Smooth muscle cell (in vitro differentiated cells): ENCODE measurements around the gene NIPA2. TPM values are rescaled to one million over a fixed set of nuclear protein-coding genes. Genes with fewer than 3 reads are reported as not detected.

Experiments
- DNase-seq: peaks from one replicate; lab custom pipeline; 2025; ENCODE audit not compliant: unreplicated experiment; lab: John Stamatoyannopoulos, UW
- H2AFZ ChIP-seq: fragments of 200-600 bp; sonication (generic); 2 replicates; pipeline ENCODE4 v1.6.0; 2016; ENCODE audit warnings: antibody characterized with exemption, low read depth, mild to moderate bottlenecking
- H3F3A ChIP-seq: fragments of 200-600 bp; sonication (generic); 2 replicates; pipeline ENCODE4 v1.6.0; 2017; ENCODE audit warnings: antibody characterized with exemption, low read depth
- H3K27ac ChIP-seq: fragments of 200-600 bp; sonication (generic); 2 replicates; pipeline ENCODE4 v1.5.1; 2016; ENCODE audit warnings: low read depth, mild to moderate bottlenecking
- H3K27me3 ChIP-seq: fragments of 200-600 bp; sonication (generic); 2 replicates; pipeline ENCODE4 v1.6.1; 2016; ENCODE audit warnings: low read depth, mild to moderate bottlenecking
- H3K36me3 ChIP-seq: fragments of 200-600 bp; sonication (generic); 2 replicates; pipeline ENCODE4 v1.5.1; 2016; ENCODE audit warnings: low read depth
- H3K4me1 ChIP-seq: fragments of 200-600 bp; sonication (generic); 2 replicates; pipeline ENCODE4 v1.5.1; 2016; ENCODE audit warnings: low read depth
- H3K4me2 ChIP-seq: fragments of 200-600 bp; sonication (generic); 2 replicates; pipeline ENCODE4 v1.6.0; 2016; ENCODE audit warnings: mild to moderate bottlenecking
- H3K4me3 ChIP-seq: fragments of 200-600 bp; sonication (generic); 2 replicates; pipeline ENCODE4 v1.5.1; 2016; ENCODE audit warnings: mild to moderate bottlenecking
- H3K79me2 ChIP-seq: fragments of 200-600 bp; sonication (generic); 2 replicates; pipeline ENCODE4 v1.6.0; 2016; ENCODE audit warnings: low read depth, mild to moderate bottlenecking
- H3K9ac ChIP-seq: fragments of 200-600 bp; sonication (generic); 2 replicates; pipeline ENCODE4 v1.6.0; 2016; ENCODE audit warnings: low read depth
- H3K9me3 ChIP-seq: fragments of 200-600 bp; sonication (generic); replicated peaks from 2 replicates; pipeline ENCODE4 v1.5.1; 2016; ENCODE audit warnings: low read depth
- H4K20me1 ChIP-seq: fragments of 200-600 bp; sonication (generic); 2 replicates; pipeline ENCODE4 v1.6.0; 2016; ENCODE audit warnings: low read depth
- CTCF ChIP-seq: fragments of 200-600 bp; sonication (generic); IDR thresholded peaks from 2 replicates; pipeline ENCODE4 v1.5.1; 2017; ENCODE audit warnings: borderline replicate concordance, mild to moderate bottlenecking, antibody characterized with exemption; ENCODE audit not compliant: insufficient read depth, poor library complexity, severe bottlenecking
- WGBS: methylation state at CpG from one replicate; pipeline ENCODE4 v1.1.7; 2016; ENCODE audit warnings: low lambda C conversion rate; 5-methylcytosine and 5-hydroxymethylcytosine counted together
- polyA plus RNA-seq: library from polyadenylated mRNA; unstranded; fragments of >200 nt; fragmentation: Nextera tagmentation; extraction: Ambion mirVana; gene quantifications from 2 replicates; pipeline ENCODE4 v1.2.1, GENCODE V29; 2016
- total RNA-seq: library from RNA; depleted of rRNA; stranded (reverse); fragments of >200 nt; gene quantifications from 2 replicates; pipeline ENCODE4 v1.2.3, GENCODE V29; 2014

NIPA2 gene
- total and polyA plus RNA-seq, 2 experiments from 2014 or later = 44.7 to 70.5 TPM

- no peak overlapping the region for H3K27ac ChIP-seq
- H3F3A ChIP-seq = peaks cover 13% of the 10 kb centered on the region
- H3K4me1 ChIP-seq = no peaks in the 10 kb centered on the region
- no peak for TF ChIP-seq CTCF
- no peaks in the 10 kb centered on the region for H3K79me2 ChIP-seq
- no peak overlapping the region for H3K9ac ChIP-seq
- peaks cover 12% of the 10 kb centered on the region for H4K20me1 ChIP-seq
- no peak overlapping the region for H3K4me2 ChIP-seq
- WGBS = 95% methylated on average over 33 of the region's 33 CpGs
- H3K9me3 ChIP-seq = no peaks in the 10 kb centered on the region
- H3K4me3 ChIP-seq = no peak overlapping the region
- H2AFZ ChIP-seq = no peak overlapping the region
- DNase-seq = no peak
- no peaks in the 10 kb centered on the region for H3K27me3 ChIP-seq
- H3K36me3 ChIP-seq = no peaks in the 10 kb centered on the region
Observed at GRCh38 chr15:22891426-22892210, 53.2 kb downstream of the NIPA2 start.

- no peak overlapping the region for H3K4me2 ChIP-seq
- H3K9ac ChIP-seq = no peak overlapping the region
- no peak overlapping the region for H3K27ac ChIP-seq
- H3K4me1 ChIP-seq = no peaks in the 10 kb centered on the region
- H3K4me3 ChIP-seq = no peak overlapping the region
- no peak for DNase-seq
- no peaks in the 10 kb centered on the region for H3K9me3 ChIP-seq
- TF ChIP-seq CTCF = no peak
- WGBS = 81% methylated on average over 9 of the region's 9 CpGs
- no peak overlapping the region for H2AFZ ChIP-seq
- H3K36me3 ChIP-seq = no peaks in the 10 kb centered on the region
- H4K20me1 ChIP-seq = peaks cover 9% of the 10 kb centered on the region
- peaks cover 9% of the 10 kb centered on the region for H3F3A ChIP-seq
- H3K79me2 ChIP-seq = no peaks in the 10 kb centered on the region
- no peaks in the 10 kb centered on the region for H3K27me3 ChIP-seq
Observed at GRCh38 chr15:22892333-22892732, 53.9 kb downstream of the NIPA2 start.

GRCh38 chr15:22893081-22893480 lies 54.6 kb downstream of the NIPA2 start:
- TF ChIP-seq CTCF = no peak
- Histone ChIP-seq H3K27me3 (no peaks in the 10 kb centered on the region), H3K4me1 (no peaks in the 10 kb centered on the region), H2AFZ (no peak overlapping the region), H3F3A (peaks cover 7% of the 10 kb centered on the region), H3K9ac (no peak overlapping the region), H4K20me1 (peaks cover 3% of the 10 kb centered on the region), H3K36me3 (no peaks in the 10 kb centered on the region), H3K79me2 (no peaks in the 10 kb centered on the region), H3K4me3 (no peak overlapping the region), H3K4me2 (no peak overlapping the region), H3K9me3 (no peaks in the 10 kb centered on the region), H3K27ac (no peak overlapping the region)
- no peak for DNase-seq
- WGBS = 96% methylated on average over 17 of the region's 17 CpGs

- H3K4me1 ChIP-seq = no peaks in the 10 kb centered on the region
- no peak overlapping the region for H3K4me2 ChIP-seq
- H2AFZ ChIP-seq = no peak overlapping the region
- DNase-seq = no peak
- whole genome bisulfite sequencing = 98% methylated on average over 13 of the region's 13 CpGs
- no peak overlapping the region for H3K4me3 ChIP-seq
- H3K79me2 ChIP-seq = no peaks in the 10 kb centered on the region
- H4K20me1 ChIP-seq = no peaks in the 10 kb centered on the region
- peaks cover 1% of the 10 kb centered on the region for H3F3A ChIP-seq
- no peaks in the 10 kb centered on the region for H3K36me3 ChIP-seq
- no peaks in the 10 kb centered on the region for H3K27me3 ChIP-seq
- no peak for TF ChIP-seq CTCF
- no peak overlapping the region for H3K27ac ChIP-seq
- no peak overlapping the region for H3K9ac ChIP-seq
- no peaks in the 10 kb centered on the region for H3K9me3 ChIP-seq
Observed at GRCh38 chr15:22893881-22894280, 55.4 kb downstream of the NIPA2 start.
